GM19099 (cell line): ENCODE data around the gene DUT.

Source experiments
- POLR2A ChIP-seq: IDR thresholded peaks from 3 replicates; pipeline ENCODE4 v1.6.1; 2011; ENCODE audit warnings: low read depth; ENCODE audit not compliant: insufficient read length; ENCODE audit errors: extremely low read depth

The DUT gene

DNA sequence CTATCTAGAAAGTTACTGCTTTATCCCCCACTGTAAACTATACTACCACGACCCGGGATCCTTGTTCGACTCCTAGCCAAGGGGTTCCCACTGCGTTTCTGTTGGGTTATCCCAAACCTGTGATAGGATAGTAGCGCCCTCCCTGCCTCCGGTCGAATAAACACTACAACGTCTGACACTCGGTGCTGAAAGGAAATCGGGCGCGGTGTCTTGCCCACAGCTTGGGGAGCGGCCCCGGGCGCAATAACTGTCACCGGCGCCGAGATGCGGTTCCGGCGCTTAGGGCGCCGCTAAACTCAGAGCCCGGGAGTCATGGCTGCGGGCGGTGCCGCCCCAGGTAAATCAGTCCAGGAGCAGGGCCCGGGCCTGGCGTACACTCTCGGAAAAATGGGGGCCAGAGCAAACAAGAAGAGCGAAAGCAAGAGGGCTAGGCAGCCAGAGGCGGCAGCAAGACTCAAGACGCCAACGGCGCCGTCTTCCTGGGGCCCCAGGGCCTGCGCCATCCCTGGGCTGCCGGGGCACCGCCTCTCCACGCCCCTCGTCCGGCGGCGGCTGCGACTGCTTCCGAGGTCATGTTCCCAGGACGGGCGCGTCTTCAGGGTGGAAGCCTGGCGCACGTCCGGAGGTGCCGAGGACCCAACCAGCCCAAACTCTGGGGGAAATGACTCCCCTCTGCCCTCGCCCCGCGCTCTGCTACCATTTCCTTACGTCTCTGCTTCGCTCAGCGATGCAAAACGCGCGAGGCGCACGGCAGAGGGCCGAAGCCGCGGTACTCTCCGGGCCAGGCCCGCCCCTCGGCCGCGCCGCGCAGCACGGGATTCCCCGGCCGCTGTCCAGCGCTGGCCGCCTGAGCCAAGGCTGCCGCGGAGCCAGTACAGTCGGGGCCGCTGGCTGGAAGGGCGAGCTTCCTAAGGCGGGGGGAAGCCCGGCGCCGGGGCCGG, at the start of gene DUT:
DUT (plus strand) TSS at position 575 of the 941 bp plus-strand sequence; CDS start at position 662, 87 bp downstream.
- TF ChIP-seq POLR2A = peak; percentile 94

DNA sequence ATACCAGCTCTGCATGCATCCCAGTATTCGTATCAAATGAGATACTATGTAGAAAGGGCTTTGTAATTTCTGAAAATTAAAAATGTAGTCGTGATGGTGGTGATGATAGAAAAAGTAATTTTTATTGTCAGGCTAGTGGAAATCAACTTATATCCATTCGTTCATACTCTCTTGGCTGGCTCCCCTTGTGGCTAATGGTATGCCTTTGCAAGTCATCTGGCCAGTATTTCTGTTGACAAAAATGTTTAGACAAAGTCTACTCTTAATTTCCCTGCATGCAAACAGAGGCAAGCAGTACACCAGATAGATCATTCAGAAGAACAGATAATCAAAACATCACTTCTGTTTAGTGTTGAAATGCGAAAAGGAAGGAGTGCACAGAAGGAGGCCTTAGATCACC, 49.6 kb upstream of the DUT start:
- no peak for TF ChIP-seq POLR2A

GRCh38 chr15:48282216-48282615, 49.0 kb upstream of the DUT start:
- no peak for TF ChIP-seq POLR2A

GRCh38 chr15:48283396-48284145, 47.7 kb upstream of the DUT start:
- TF ChIP-seq POLR2A = no peak

DNA sequence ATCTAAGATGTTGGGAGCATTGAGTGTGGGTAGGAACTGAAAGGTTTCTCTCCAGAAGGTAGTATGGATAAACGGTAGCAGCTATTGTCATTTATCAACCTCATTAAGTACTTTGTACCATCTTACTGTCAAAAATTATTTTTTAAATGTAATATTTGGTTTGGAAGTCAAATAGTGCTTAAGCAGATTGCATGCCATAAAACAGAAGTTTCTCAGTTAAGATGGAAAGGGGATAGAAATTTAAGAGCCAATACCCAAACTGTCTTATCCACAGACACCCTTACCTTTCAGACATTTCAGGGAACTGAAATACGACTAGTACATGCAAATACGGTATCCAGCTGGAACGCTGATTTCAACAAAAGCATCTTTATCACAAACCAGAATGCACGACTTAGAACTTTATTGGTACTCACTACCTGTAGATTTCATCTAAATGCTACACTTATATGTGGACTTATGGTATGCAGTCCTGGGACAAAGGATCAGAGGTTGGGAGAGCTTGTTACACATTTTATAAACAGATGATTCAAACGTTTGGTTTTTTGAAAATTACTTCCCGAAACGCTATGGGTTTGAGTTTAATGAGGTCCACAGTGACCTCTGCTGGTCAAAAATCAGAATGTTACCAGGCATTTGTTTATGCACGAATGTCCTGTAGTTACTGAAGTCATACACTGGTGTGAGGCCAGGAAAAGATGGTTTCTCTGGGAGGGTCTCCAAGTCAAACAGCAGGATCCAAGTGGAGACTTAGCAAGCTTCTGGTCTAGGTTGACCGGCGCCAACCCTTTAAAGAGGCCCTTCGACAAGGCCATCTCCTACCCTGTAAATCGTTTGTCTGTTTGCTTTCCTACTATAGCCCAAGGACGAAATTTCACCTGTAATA, 45.7 kb upstream of the DUT start:
- TF ChIP-seq POLR2A = no peak

DNA sequence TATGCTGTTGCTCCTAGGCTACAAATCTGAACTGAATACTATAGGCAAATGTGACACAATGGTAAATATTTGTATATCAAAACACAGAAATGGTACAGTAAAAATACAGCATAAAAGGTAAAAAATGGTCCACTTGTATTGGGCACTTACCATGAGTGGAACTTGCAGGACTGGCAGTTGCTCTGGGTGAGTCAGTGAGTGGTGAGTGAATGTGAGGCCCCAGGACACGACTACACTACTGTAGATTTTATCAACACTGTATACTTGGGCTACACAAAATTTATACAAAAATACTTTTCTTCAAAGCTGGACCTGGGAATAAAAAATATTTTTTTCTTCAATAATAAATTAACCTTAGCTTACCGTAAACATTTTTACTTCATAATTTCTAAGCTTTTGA, 41.6 kb upstream of the DUT start:
- TF ChIP-seq POLR2A = no peak

- no peak for TF ChIP-seq POLR2A
These were observed 38.8 kb upstream of the DUT start for GRCh38 chr15:48292458-48292857.

DNA sequence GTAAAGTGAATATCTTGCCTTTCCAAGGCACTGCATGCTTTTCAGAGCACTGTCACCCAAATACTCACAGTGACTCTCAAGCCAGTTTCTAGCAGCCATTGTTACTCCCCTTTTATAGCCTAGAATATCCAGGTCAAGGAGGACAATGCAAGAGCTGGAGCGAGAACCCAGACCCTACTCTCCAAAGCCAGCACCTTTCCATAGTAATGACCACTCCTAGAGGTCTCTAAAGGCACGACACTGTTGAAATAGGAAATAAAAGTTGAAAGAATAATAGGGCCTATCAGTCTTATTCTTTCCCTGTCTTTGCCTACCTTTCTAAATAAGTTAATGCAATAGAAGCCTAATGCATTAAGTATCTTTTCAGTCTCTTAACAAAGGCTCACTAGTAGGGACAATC, 33.6 kb upstream of the DUT start:
- no peak for TF ChIP-seq POLR2A

- TF ChIP-seq POLR2A = no peak
These were observed 32.3 kb upstream of the DUT start for GRCh38 chr15:48298914-48299313.

DNA sequence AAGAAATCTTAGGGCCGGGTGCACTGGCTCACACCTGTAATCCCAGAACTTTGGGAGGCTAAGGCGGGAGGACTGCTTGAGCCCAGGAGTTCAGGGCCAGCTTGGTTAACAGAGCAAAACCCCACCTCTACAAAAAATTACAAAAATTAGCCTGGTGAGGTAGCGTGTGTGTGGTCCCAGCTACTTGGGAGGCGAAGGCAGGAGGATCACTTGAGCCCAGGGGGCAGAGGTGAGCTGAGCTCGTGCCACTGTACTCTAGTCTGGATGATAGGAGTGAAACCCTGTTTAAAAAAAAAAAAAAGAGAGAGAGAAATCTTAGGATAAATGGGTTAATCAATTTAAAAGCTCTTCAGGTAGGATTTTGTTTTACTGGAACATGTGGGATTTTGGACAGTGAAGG, 31.2 kb upstream of the DUT start:
- no peak for TF ChIP-seq POLR2A

- no peak for TF ChIP-seq POLR2A
These were observed 26.8 kb upstream of the DUT start for GRCh38 chr15:48304398-48304797.

- TF ChIP-seq POLR2A = no peak
These were observed 24.6 kb upstream of the DUT start for GRCh38 chr15:48306639-48307038.

GRCh38 chr15:48307586-48307985, 23.6 kb upstream of the DUT start:
- no peak for TF ChIP-seq POLR2A

DNA sequence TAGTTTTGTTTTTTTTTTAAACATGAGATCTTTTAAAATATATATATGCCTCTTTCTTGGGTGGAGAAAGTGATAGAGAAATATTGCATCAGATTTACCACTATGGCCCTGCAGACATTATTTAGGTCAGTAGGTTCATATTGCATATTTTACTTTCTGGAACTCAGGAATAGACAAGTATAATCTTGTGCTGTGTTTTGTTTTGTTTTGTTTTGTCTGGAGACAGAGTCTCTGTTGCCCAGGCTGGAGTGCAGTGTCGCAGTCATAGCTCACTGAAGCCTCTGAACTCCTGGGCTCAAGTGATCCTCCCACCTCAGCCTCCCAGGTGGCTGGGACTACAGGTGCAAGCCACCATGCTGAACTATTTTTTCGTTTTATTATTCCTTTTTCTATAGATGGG, 21.5 kb upstream of the DUT start:
- no peak for TF ChIP-seq POLR2A

DNA sequence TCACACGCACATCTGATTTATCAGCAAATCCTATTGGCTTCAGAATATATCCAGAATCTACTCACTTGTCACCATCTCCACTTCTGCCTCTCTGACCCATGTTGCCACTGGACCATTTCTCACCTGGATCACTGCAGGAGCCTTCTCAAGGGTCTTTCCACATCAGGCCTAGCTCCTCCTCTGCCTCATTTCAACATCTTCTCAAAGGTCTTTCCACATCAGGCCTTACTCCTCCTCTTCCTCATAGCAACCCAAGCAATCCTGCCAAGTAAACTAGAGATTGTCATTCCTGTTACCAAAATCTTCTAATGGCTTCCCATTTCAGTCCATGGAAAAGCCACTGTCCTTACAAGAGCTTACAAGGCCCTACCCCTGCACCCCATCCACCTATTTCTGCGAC, 18.0 kb upstream of the DUT start:
- no peak for TF ChIP-seq POLR2A
